ENCODE measurements around the gene RPS17. TPM values are rescaled to one million over a fixed set of nuclear protein-coding genes. Genes with fewer than 3 reads are reported as not detected.

RPS17 gene
- total RNA-seq, 1 donor from 2014 or later = 2,069 TPM

DNA sequence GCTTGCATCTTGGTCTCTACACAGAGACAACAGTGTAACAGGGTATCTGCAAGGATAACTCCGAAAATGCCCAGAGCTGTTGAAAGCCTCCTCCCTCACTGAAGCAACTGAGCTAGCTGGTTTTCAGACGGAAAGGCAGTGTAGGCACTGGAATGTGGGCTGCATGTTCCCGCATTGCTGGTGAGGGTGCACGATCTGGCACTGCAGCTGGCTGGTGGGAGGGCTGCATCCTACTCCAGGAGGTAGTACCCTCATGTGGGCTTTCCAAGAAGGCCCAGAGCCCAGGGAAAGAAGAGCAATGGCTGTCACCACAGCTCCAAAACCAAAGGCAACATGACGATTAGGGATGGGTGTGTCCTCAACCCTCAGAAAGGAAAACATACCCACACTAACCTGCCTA lies 28.7 kb upstream of the RPS17 start:
- H3K27me3 Mint-ChIP-seq (ENCODE audit: low read depth) = peaks cover 8% of the 10 kb centered on the region
- no peaks in the 10 kb centered on the region for H3K9me3 Mint-ChIP-seq
- no peak for TF ChIP-seq CTCF (conservative IDR thresholded peaks at IDR 0.05)
- H3K36me3 Mint-ChIP-seq (ENCODE audit: low read depth) = no peaks in the 10 kb centered on the region
- peaks cover 16% of the 10 kb centered on the region for H3K4me1 Mint-ChIP-seq
- no peak for DNase-seq (ENCODE audit: low read depth, low spot score)
- H3K4me3 Mint-ChIP-seq = no peak overlapping the region
- H3K27ac Mint-ChIP-seq (ENCODE audit: unreplicated experiment) = no peak overlapping the region

- H3K27me3 Mint-ChIP-seq (ENCODE audit: low read depth) = peaks cover 2% of the 10 kb centered on the region
- no peak for DNase-seq (ENCODE audit: low read depth, low spot score)
Measured at GRCh38 chr15:82567661-82568060, 27.4 kb upstream of the RPS17 start.

GRCh38 chr15:82566690-82567089 lies 26.4 kb upstream of the RPS17 start:
- Mint-ChIP-seq H3K4me1 (peaks cover 14% of the 10 kb centered on the region), H3K27ac (ENCODE audit: unreplicated experiment) (no peak overlapping the region), H3K36me3 (ENCODE audit: low read depth) (no peaks in the 10 kb centered on the region), H3K9me3 (no peaks in the 10 kb centered on the region), H3K4me3 (no peak overlapping the region), H3K27me3 (ENCODE audit: low read depth) (no peaks in the 10 kb centered on the region)
- no peak for DNase-seq (ENCODE audit: low read depth, low spot score)
- TF ChIP-seq CTCF (conservative IDR thresholded peaks at IDR 0.05) = no peak

More at GRCh38 chr15:82567661-82568060, 27.4 kb upstream of the RPS17 start:
- H3K4me3 Mint-ChIP-seq = no peak overlapping the region
- H3K27ac Mint-ChIP-seq (ENCODE audit: unreplicated experiment) = no peak overlapping the region
- H3K9me3 Mint-ChIP-seq = no peaks in the 10 kb centered on the region
- peaks cover 16% of the 10 kb centered on the region for H3K4me1 Mint-ChIP-seq
- no peaks in the 10 kb centered on the region for H3K36me3 Mint-ChIP-seq (ENCODE audit: low read depth)
- TF ChIP-seq CTCF (conservative IDR thresholded peaks at IDR 0.05) = no peak

GRCh38 chr15:82558502-82558901 lies 18.2 kb upstream of the RPS17 start:
- Mint-ChIP-seq H3K36me3 (ENCODE audit: low read depth) (no peaks in the 10 kb centered on the region), H3K27me3 (ENCODE audit: low read depth) (no peaks in the 10 kb centered on the region), H3K27ac (ENCODE audit: unreplicated experiment) (no peak overlapping the region), H3K4me1 (no peaks in the 10 kb centered on the region), H3K9me3 (no peaks in the 10 kb centered on the region), H3K4me3 (no peak overlapping the region)
- DNase-seq (ENCODE audit: low read depth, low spot score) = no peak
- TF ChIP-seq CTCF (conservative IDR thresholded peaks at IDR 0.05) = no peak

- no peaks in the 10 kb centered on the region for H3K36me3 Mint-ChIP-seq (ENCODE audit: low read depth)
- H3K27ac Mint-ChIP-seq (ENCODE audit: unreplicated experiment) = no peak overlapping the region
Measured at GRCh38 chr15:82556315-82557035, 16.2 kb upstream of the RPS17 start.

More at GRCh38 chr15:82556315-82557035, 16.2 kb upstream of the RPS17 start:
- DNase-seq (ENCODE audit: low read depth, low spot score) = no peak
- Mint-ChIP-seq H3K4me3 (no peak overlapping the region), H3K27me3 (ENCODE audit: low read depth) (peaks cover 5% of the 10 kb centered on the region), H3K4me1 (no peaks in the 10 kb centered on the region), H3K9me3 (no peaks in the 10 kb centered on the region)
- TF ChIP-seq CTCF (conservative IDR thresholded peaks at IDR 0.05) = no peak
